ENCODE results near the gene SAMD14.

Gene SAMD14

GRCh38 chr17:50155115-50155819 is 25.3 kb upstream of the SAMD14 start:
- DNase-seq = no peak
- no peak overlapping the region for H3K4me3 Mint-ChIP-seq
- no peaks in the 10 kb centered on the region for H3K9me3 Mint-ChIP-seq
- H3K27me3 Mint-ChIP-seq = no peaks in the 10 kb centered on the region
- H3K4me1 Mint-ChIP-seq (ENCODE audit: low read depth) = peaks cover 38% of the 10 kb centered on the region
- H3K27ac Mint-ChIP-seq = peak overlapping the region; percentile 29
- peaks cover 2% of the 10 kb centered on the region for H3K36me3 Mint-ChIP-seq (ENCODE audit: low read depth)

GRCh38 chr17:50154604-50155003 is 24.6 kb upstream of the SAMD14 start:
- H3K9me3 Mint-ChIP-seq = no peaks in the 10 kb centered on the region
- DNase-seq = no peak
- no peaks in the 10 kb centered on the region for H3K27me3 Mint-ChIP-seq
- no peak overlapping the region for H3K4me3 Mint-ChIP-seq
- peaks cover 2% of the 10 kb centered on the region for H3K36me3 Mint-ChIP-seq (ENCODE audit: low read depth)
- peaks cover 38% of the 10 kb centered on the region for H3K4me1 Mint-ChIP-seq (ENCODE audit: low read depth)
- peak overlapping the region; percentile 38 for H3K27ac Mint-ChIP-seq

- H3K9me3 Mint-ChIP-seq = no peaks in the 10 kb centered on the region
- DNase-seq = no peak
- no peak overlapping the region for H3K4me3 Mint-ChIP-seq
- H3K27me3 Mint-ChIP-seq = no peaks in the 10 kb centered on the region
- peaks cover 38% of the 10 kb centered on the region for H3K4me1 Mint-ChIP-seq (ENCODE audit: low read depth)
- H3K36me3 Mint-ChIP-seq (ENCODE audit: low read depth) = peaks cover 4% of the 10 kb centered on the region
- peak overlapping the region; percentile 38 for H3K27ac Mint-ChIP-seq
Measured at GRCh38 chr17:50153650-50154575, 24.0 kb upstream of the SAMD14 start.

- Mint-ChIP-seq H3K27ac (peak overlapping the region; percentile 94), H3K4me3 (no peak overlapping the region), H3K9me3 (no peaks in the 10 kb centered on the region), H3K27me3 (no peaks in the 10 kb centered on the region), H3K4me1 (ENCODE audit: low read depth) (peaks cover 33% of the 10 kb centered on the region), H3K36me3 (ENCODE audit: low read depth) (peaks cover 13% of the 10 kb centered on the region)
- DNase-seq = no peak
Measured at GRCh38 chr17:50152736-50153135, 22.8 kb upstream of the SAMD14 start.

DNA sequence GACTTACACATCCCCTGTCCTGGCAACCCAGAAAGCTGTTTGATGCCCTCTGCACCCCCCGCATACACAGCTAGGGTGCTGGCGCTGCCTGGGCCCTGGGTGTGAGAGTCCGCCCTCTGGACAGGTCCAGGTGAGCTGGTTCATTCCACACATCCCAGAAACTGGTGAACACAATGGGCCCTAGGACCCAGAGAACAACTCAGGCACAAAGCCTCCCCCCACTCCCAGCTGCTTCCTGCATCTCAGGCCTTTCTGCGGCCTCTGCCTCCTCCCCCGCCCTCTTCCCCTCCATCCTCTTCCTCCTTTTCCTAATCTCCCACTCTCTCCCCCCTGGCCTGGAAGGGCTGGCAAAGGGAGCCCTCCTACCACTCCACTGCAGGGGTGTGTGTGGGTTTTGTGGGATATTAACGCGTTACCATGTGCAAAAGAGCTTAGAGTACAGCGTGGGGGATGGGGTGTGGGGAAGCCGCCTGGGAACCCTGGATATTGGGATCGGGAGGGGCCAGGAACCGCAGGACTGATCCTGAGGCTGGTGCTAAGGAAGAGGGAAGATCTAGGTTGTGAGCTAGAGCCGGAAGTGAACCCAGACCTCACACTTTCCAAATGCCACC is 22.1 kb upstream of the SAMD14 start:
- H3K9me3 Mint-ChIP-seq = no peaks in the 10 kb centered on the region
- H3K4me3 Mint-ChIP-seq = peak overlapping the region; percentile 85
- no peaks in the 10 kb centered on the region for H3K27me3 Mint-ChIP-seq
- H3K27ac Mint-ChIP-seq = peak overlapping the region; percentile 94
- H3K4me1 Mint-ChIP-seq (ENCODE audit: low read depth) = peaks cover 39% of the 10 kb centered on the region
- peak; percentile 77 for DNase-seq
- peaks cover 20% of the 10 kb centered on the region for H3K36me3 Mint-ChIP-seq (ENCODE audit: low read depth)

GRCh38 chr17:50151041-50151936 is 21.3 kb upstream of the SAMD14 start:
- H3K4me3 Mint-ChIP-seq = peak overlapping the region; percentile 85
- H3K36me3 Mint-ChIP-seq (ENCODE audit: low read depth) = peaks cover 27% of the 10 kb centered on the region
- H3K27ac Mint-ChIP-seq = peak overlapping the region; percentile 94
- H3K27me3 Mint-ChIP-seq = no peaks in the 10 kb centered on the region
- no peaks in the 10 kb centered on the region for H3K9me3 Mint-ChIP-seq
- peaks cover 47% of the 10 kb centered on the region for H3K4me1 Mint-ChIP-seq (ENCODE audit: low read depth)
- peak; percentile 89 for DNase-seq

DNA sequence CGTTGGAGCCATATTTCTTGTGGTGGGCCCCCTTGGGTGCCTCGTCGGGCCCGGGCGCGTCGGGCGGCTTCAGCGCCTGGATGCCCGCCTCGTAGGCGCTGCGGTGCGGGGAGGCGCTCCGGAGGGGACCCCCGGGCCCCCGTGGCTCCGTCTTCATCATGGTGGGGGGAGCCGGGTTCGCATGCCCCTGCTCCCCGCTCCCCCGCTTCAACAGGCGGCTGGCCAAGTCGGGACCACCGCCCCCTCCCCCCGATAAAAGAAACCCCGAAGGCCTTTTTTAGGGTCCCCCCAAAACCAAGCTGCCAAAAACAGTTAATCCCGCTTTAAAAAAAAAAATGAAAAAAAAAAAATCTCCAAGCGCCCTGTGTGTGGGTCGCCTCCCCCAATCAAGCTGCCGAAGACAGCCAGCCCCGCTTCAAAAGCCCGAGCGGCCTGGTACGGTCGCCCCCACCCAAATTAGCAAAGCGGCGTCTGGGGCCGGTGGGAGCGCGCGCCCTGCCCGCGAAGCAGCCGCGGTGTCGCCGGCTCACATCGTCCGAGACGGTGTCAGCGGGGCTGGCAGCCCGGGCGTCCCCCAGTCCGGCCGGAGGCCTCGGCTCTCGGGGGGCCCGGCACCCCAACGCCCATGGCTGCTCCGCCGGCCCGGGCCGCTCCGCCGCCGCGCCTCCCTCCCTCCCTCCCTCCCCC is 20.5 kb upstream of the SAMD14 start, which contains the start of gene PPP1R9B:
PPP1R9B (minus strand) TSS at position 324 of the 687 bp plus-strand sequence; CDS start at position 160, 164 bp downstream.
- H3K36me3 Mint-ChIP-seq (ENCODE audit: low read depth) = peaks cover 33% of the 10 kb centered on the region
- H3K4me3 Mint-ChIP-seq = peak within 1 kb of the TSS; percentile 95
- H3K9me3 Mint-ChIP-seq = no peaks in the 10 kb centered on the region

DNA sequence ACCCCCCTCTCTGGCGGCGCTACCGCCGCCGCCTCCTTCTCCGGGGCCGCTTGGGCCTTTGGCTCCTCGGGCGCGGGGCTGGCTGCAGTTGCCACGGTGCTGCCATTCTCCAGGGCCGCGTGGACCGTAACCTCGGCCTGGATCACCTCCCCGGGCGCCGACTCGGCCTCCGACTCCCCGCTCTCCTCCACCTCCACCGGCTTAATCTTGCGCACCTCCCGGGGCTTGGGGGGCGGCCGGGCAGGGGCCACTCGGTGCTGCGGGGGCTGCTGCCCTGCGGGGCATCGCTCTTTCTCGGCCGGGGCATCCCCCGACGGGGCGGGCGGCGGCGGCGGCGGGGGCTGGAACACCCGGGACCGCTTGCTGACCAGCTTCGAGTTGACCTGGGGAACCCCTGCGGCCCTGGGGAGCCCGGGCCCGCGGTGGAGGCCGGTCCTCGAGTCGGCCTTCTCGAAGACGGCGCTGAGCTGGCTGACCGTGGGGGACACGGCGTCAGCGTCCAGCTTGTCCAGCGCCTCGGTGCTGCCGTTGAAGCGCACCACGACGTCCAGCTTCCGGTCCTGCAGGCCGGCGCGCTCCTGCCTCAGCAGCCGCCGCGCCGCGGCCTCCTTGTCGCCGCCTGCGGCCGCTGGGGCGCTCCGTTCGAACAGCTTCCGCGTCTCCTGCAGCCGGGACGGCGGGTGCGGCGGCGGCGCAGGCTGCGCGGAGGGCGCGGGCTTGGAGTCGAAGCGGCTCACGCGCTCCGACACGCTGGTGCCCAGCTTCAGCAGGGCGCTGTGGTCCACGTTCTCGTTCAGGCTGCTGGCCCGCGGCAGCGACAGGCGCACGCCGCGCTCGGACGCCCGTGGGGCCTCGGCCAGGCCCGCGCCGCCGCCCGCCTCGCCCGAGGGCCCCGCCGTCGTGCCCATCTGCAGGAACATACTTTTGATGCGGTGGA is 19.7 kb upstream of the SAMD14 start:
- peaks cover 41% of the 10 kb centered on the region for H3K36me3 Mint-ChIP-seq (ENCODE audit: low read depth)
- H3K27ac Mint-ChIP-seq = peak overlapping the region; percentile 95
- H3K9me3 Mint-ChIP-seq = no peaks in the 10 kb centered on the region
- peak overlapping the region; percentile 95 for H3K4me3 Mint-ChIP-seq
- no peaks in the 10 kb centered on the region for H3K27me3 Mint-ChIP-seq
- peaks cover 54% of the 10 kb centered on the region for H3K4me1 Mint-ChIP-seq (ENCODE audit: low read depth)
- DNase-seq = peak; percentile 75

More for the DNA sequence above, 20.5 kb upstream of the SAMD14 start, which contains the start of gene PPP1R9B:
- DNase-seq = no peak
- peak within 1 kb of the TSS; percentile 95 for H3K27ac Mint-ChIP-seq
- H3K4me1 Mint-ChIP-seq (ENCODE audit: low read depth) = peaks cover 54% of the 10 kb centered on the region
- no peaks in the 10 kb centered on the region for H3K27me3 Mint-ChIP-seq

GRCh38 chr17:50149091-50149416 is 19.1 kb upstream of the SAMD14 start:
- H3K4me1 Mint-ChIP-seq (ENCODE audit: low read depth) = peaks cover 54% of the 10 kb centered on the region

DNA sequence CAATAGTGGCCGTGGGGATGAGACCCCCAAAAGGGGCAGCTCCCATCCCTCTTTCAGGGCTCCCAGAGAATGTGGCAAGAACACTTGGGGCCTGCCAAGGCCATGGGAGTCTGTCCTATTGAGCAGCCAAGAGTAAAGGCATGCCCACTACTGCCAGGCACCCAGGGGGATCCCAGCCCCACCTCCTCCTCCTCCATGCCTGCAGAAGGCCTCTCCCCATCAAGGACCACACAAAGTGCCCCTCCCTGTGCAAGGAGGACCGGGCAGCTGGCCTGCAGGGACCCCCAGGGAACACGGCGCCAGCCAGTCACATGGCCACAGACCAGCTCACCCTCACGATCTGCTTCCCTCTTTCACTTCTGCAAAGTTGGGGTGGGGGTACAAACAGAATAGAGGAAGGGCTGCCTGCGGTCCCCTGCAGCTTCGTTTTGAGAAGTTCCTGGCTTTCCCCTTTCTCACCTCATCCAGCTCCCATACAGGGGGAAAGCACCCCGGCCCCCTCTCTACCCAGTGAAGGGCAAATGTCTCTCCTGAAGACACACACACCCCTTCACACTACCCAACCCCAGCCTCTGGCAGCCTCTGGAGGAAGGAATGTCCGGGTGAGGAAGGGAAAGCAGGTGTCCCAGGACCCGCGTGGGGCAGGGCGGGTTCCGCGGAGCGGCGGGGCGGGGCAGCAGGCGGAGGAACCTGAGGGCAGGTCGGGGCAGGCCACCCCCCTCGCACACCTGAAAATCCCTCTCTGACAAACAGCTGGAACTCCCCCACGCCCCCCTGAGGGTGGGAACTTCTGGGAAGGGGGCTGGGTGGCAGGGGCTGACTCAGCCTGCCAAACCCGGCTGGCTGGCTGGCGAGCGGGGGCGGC is 18.5 kb upstream of the SAMD14 start:
- no peaks in the 10 kb centered on the region for H3K27me3 Mint-ChIP-seq
- peaks cover 53% of the 10 kb centered on the region for H3K36me3 Mint-ChIP-seq (ENCODE audit: low read depth)
- H3K4me3 Mint-ChIP-seq = peak overlapping the region; percentile 95
- peak overlapping the region; percentile 92 for H3K27ac Mint-ChIP-seq
- peaks cover 59% of the 10 kb centered on the region for H3K4me1 Mint-ChIP-seq (ENCODE audit: low read depth)
- no peaks in the 10 kb centered on the region for H3K9me3 Mint-ChIP-seq
- DNase-seq = peak; percentile 87

More at GRCh38 chr17:50149091-50149416, 19.1 kb upstream of the SAMD14 start:
- no peaks in the 10 kb centered on the region for H3K27me3 Mint-ChIP-seq
- H3K27ac Mint-ChIP-seq = peak overlapping the region; percentile 95
- peaks cover 47% of the 10 kb centered on the region for H3K36me3 Mint-ChIP-seq (ENCODE audit: low read depth)
- DNase-seq = no peak
- H3K9me3 Mint-ChIP-seq = no peaks in the 10 kb centered on the region
- H3K4me3 Mint-ChIP-seq = peak overlapping the region; percentile 95

DNA sequence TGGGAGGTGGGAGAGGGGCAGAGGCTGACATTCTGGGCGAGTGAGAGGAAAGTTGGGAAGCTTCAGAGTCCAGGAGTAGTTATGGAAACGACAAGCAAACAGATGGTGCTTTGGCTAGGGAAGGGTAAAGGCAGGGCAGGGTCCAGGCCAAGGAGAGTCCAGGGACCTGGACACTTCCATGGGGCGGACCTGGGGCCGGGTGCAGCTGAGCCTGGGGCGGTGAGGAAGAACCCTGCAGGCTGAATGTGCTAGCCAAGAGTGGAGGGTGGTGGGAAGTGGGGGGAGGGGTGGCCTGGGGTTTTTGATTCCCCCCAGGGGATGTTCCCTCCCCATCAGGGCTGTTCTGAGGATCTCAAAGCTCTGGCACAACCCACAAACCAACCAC is 17.9 kb upstream of the SAMD14 start:
- DNase-seq = no peak
- Mint-ChIP-seq H3K27ac (peak overlapping the region; percentile 92), H3K27me3 (no peaks in the 10 kb centered on the region), H3K36me3 (ENCODE audit: low read depth) (peaks cover 59% of the 10 kb centered on the region), H3K4me3 (peak overlapping the region; percentile 95), H3K9me3 (no peaks in the 10 kb centered on the region), H3K4me1 (ENCODE audit: low read depth) (peaks cover 65% of the 10 kb centered on the region)
